HEK293T (cell line): ENCODE data around the gene AKT2.

Experiments
- ARNT ChIP-seq: fragments of 450-650 bp; IDR thresholded peaks from 2 replicates; pipeline ENCODE4 v1.6.1; 2017; ENCODE audit warnings: mild to moderate bottlenecking
- BHLHE40 ChIP-seq: fragments of 450-650 bp; IDR thresholded peaks from 2 replicates; pipeline ENCODE4 v1.6.1; 2016; ENCODE audit warnings: mild to moderate bottlenecking, moderate library complexity, borderline replicate concordance
- ELF4 ChIP-seq: fragments of 450-650 bp; IDR thresholded peaks from 2 replicates; pipeline ENCODE4 v1.6.1; 2017; ENCODE audit warnings: antibody characterized with exemption
- FOXM1 ChIP-seq: fragments of 450-650 bp; IDR thresholded peaks from 2 replicates; pipeline ENCODE4 v1.6.1; 2017; ENCODE audit warnings: mild to moderate bottlenecking, borderline replicate concordance
- LEF1 ChIP-seq: fragments of 450-650 bp; IDR thresholded peaks from 2 replicates; pipeline ENCODE4 v1.6.1; 2017; ENCODE audit warnings: mild to moderate bottlenecking, borderline replicate concordance
- NFRKB ChIP-seq: fragments of 450-650 bp; IDR thresholded peaks from 2 replicates; pipeline ENCODE4 v1.6.1; 2016; ENCODE audit warnings: mild to moderate bottlenecking, moderate library complexity
- SP1 ChIP-seq: fragments of 450-650 bp; IDR thresholded peaks from 2 replicates; pipeline ENCODE4 v1.6.1; 2017
- SUZ12 ChIP-seq: fragments of 450-650 bp; IDR thresholded peaks from 2 replicates; pipeline ENCODE4 v1.6.1; 2016; ENCODE audit warnings: mild to moderate bottlenecking
- TARDBP ChIP-seq: fragments of 450-650 bp; IDR thresholded peaks from 2 replicates; pipeline ENCODE4 v1.6.1; 2016
- ZNF384 ChIP-seq: fragments of 450-650 bp; IDR thresholded peaks from 2 replicates; pipeline ENCODE4 v1.6.1; 2016
- TF ChIP-seq, protein P1 (sequence below): fragments of 450-650 bp; IDR thresholded peaks from 2 replicates; pipeline ENCODE4 v1.6.1; 2016

DNA sequence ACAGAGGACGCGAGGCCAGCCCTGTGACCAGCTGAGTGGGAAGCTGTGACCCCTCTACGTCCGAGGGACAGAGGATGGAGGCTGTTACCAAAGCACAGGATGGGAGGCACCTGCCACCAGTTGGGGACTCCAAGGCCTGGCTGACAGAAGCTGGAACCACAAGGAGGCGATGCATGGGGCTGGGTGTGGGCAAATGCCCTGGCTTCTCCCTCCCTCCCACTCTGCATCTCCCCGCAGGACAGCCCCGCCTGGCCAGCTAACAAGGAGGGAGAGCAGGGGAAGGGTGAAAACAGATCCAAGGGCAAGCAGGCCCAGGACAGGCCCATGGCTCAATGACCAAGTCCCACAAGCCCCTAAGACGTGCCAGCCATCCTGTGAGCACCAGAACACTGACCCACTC lies 28.6 kb downstream of the AKT2 start:
- TF ChIP-seq TARDBP (no peak), NFRKB (no peak), SP1 (no peak), BHLHE40 (no peak), ZNF384 (no peak), FOXM1 (no peak), SUZ12 (no peak), ARNT (no peak), LEF1 (no peak), ELF4 (no peak)
- TF ChIP-seq, protein P1, sequence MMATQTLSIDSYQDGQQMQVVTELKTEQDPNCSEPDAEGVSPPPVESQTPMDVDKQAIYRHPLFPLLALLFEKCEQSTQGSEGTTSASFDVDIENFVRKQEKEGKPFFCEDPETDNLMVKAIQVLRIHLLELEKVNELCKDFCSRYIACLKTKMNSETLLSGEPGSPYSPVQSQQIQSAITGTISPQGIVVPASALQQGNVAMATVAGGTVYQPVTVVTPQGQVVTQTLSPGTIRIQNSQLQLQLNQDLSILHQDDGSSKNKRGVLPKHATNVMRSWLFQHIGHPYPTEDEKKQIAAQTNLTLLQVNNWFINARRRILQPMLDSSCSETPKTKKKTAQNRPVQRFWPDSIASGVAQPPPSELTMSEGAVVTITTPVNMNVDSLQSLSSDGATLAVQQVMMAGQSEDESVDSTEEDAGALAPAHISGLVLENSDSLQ: no peak
